Right lobe of liver (tissue), 4 donors: Measurements from ENCODE around the gene AQP7.

Source experiments
- CTCF ChIP-seq, 4 donors: fragments of 200-600 bp in 3 of 4; fragments of 450-650 bp in 1 of 4; IDR thresholded peaks; one replicate each; pipeline versions ENCODE4 v1.5.1 to v1.8.0; 2016 to 2022; ENCODE audit warnings: antibody characterized with exemption in 4 of 4, mild to moderate bottlenecking in 2 of 4
- POLR2A ChIP-seq: fragments of 450-650 bp; IDR thresholded peaks from one replicate; pipeline ENCODE4 v1.6.1; 2017; ENCODE audit warnings: antibody characterized with exemption, mild to moderate bottlenecking
- donor health status: DM: no; HTN: no; CAD: no.
- donor health status: DM: no; HTN: no; CAD: no.
- donor health status: DM: no; HTN: yes; CAD: no.

DNA sequence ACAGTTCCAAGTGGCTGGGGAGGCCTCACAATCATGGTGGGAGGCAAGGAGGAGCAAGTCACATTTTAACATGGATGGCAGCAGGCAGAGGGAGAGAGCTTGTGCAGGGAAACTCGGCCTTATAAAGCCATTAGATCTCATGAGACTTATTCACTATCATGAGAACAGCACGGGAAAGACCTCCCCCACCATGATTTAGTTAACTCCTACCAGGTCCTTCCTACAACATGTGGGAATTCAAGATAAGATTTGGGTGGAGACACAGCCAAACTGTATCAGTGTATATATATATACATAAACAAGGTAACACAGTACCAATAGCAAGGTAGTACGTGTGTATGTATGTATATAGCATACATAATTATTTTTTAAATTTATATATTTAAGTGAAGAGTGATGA, 61.2 kb downstream of the AQP7 start:
- TF ChIP-seq CTCF (IDR thresholded peaks at IDR 0.05) (no peak), POLR2A (no peak)
